NB4 (cell line): Measurements from ENCODE around the gene ARPP21.

Experiments used
- CTCF ChIP-seq: IDR thresholded peaks from one replicate; pipeline ENCODE4 v1.5.1; 2012; ENCODE audit warnings: low read depth, low read length
- MAX ChIP-seq: IDR thresholded peaks from 2 replicates; pipeline ENCODE4 v1.6.1; 2011; ENCODE audit warnings: low read depth, low read length
- POLR2A ChIP-seq: IDR thresholded peaks from 2 replicates; pipeline ENCODE4 v1.6.1; 2011; ENCODE audit warnings: mild to moderate bottlenecking; ENCODE audit not compliant: insufficient read length; ENCODE audit errors: extremely low read depth

GRCh38 chr3:35722902-35723301 is 83.6 kb downstream of the ARPP21 start:
- TF ChIP-seq CTCF (no peak), MAX (no peak), POLR2A (no peak)
